ENCODE data around the gene GAL3ST1.

DNA sequence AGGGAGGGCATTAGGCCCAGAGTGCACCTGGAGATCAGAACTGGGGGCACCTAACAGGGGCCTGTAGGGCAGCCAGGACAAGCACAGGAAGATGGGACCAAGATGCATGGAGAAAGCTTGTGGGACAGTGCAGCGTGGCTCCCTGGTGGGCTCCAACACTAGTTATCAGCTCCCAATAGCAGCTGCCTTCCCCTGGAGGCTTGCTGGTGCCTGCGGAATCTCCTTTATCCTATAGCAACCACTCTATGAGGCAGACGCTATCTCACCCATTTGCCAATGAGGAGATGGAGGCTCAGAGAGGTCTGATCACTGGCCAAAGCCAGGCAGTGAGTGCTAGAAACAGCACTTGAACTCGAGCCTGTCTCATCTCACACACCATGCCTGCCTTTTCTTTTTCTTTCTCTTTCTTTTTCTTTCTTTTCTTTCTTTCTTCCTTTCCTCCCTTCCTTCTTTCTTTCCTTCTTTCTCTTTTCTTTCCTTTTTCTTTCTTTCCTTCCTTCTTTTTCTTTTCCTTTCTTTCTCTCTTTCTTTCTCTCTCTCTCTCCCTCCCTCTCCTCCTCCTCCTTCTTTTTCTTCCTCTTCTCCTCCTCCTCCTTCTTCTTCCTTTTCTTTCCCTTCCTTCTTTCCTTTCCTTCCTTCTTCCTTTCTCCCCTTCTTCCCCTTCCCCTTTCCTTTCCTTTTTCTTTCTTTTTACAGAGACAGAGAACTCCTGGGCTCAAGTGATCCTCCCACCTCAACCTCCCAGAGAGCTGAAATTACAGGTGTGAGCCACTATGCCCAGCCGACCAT, 52.9 kb downstream of the GAL3ST1 start:
- TF ChIP-seq, protein P1, sequence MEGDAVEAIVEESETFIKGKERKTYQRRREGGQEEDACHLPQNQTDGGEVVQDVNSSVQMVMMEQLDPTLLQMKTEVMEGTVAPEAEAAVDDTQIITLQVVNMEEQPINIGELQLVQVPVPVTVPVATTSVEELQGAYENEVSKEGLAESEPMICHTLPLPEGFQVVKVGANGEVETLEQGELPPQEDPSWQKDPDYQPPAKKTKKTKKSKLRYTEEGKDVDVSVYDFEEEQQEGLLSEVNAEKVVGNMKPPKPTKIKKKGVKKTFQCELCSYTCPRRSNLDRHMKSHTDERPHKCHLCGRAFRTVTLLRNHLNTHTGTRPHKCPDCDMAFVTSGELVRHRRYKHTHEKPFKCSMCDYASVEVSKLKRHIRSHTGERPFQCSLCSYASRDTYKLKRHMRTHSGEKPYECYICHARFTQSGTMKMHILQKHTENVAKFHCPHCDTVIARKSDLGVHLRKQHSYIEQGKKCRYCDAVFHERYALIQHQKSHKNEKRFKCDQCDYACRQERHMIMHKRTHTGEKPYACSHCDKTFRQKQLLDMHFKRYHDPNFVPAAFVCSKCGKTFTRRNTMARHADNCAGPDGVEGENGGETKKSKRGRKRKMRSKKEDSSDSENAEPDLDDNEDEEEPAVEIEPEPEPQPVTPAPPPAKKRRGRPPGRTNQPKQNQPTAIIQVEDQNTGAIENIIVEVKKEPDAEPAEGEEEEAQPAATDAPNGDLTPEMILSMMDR (IDR thresholded peaks at IDR 0.05) = no peak
- TF ChIP-seq POLR2AphosphoS5 (IDR thresholded peaks at IDR 0.05) = no peak
- no peak for TF ChIP-seq POLR2A (IDR thresholded peaks at IDR 0.05)
- no peak for TF ChIP-seq EP300 (IDR thresholded peaks at IDR 0.05)
